ENCODE measurements around the gene CUL2. TPM values are rescaled to one million over a fixed set of nuclear protein-coding genes. Genes with fewer than 3 reads are reported as not detected.

Gene CUL2
- total RNA-seq, 1 donor from 2014 or later: 18.7 TPM

- H3K9me3 ChIP-seq: no peaks in the 10 kb centered on the region
- H3K27me3 ChIP-seq: no peaks in the 10 kb centered on the region
- H3K36me3 ChIP-seq: peaks cover 0 to 14% of the 10 kb centered on the region in 2 donors
- no peaks in the 10 kb centered on the region for H3K4me1 ChIP-seq
- H3K4me3 ChIP-seq: no peak overlapping the region
- intact Hi-C loops (cut with DNase I): no loop called here
- TF ChIP-seq CTCF (IDR thresholded peaks at IDR 0.05) (no peak), POLR2AphosphoS5 (IDR thresholded peaks at IDR 0.05; ENCODE audit: insufficient read depth in 1 of 2, low read depth in 1 of 2) (no peak), POLR2A (IDR thresholded peaks at IDR 0.05) (no peak)
- no peak for DNase-seq (ENCODE audit: extremely low spot score in 2 of 2)
- H3K27ac ChIP-seq: no peak overlapping the region
These were observed 47.4 kb downstream of the CUL2 start for GRCh38 chr10:35042783-35043182.

- intact Hi-C loops (cut with DNase I): no loop called here
These were observed 48.6 kb downstream of the CUL2 start for GRCh38 chr10:35041502-35041879.

GRCh38 chr10:35040760-35041501, 49.2 kb downstream of the CUL2 start:
- Histone ChIP-seq H3K4me3 (no peak overlapping the region), H3K27ac (no peak overlapping the region), H3K9me3 (no peaks in the 10 kb centered on the region), H3K27me3 (no peaks in the 10 kb centered on the region), H3K4me1 (no peaks in the 10 kb centered on the region), H3K36me3 (peaks cover 0 to 14% of the 10 kb centered on the region in 2 donors)
- DNase-seq (ENCODE audit: extremely low spot score in 2 of 2): no peak
- TF ChIP-seq CTCF (IDR thresholded peaks at IDR 0.05) (no peak), POLR2A (IDR thresholded peaks at IDR 0.05) (no peak)
- intact Hi-C loops (cut with DNase I): no loop called here

More at GRCh38 chr10:35041502-35041879, 48.6 kb downstream of the CUL2 start:
- Histone ChIP-seq H3K27ac (no peak overlapping the region), H3K36me3 (peaks cover 0 to 14% of the 10 kb centered on the region in 2 donors), H3K27me3 (no peaks in the 10 kb centered on the region), H3K4me3 (no peak overlapping the region), H3K9me3 (no peaks in the 10 kb centered on the region), H3K4me1 (no peaks in the 10 kb centered on the region)
- no peak for DNase-seq (ENCODE audit: extremely low spot score in 2 of 2)
- TF ChIP-seq CTCF (IDR thresholded peaks at IDR 0.05) (no peak), POLR2A (IDR thresholded peaks at IDR 0.05) (no peak), POLR2AphosphoS5 (IDR thresholded peaks at IDR 0.05; ENCODE audit: insufficient read depth in 1 of 2, low read depth in 1 of 2) (no peak)

GRCh38 chr10:35037104-35037503, 53.0 kb downstream of the CUL2 start:
- Histone ChIP-seq H3K36me3 (peaks cover 0 to 20% of the 10 kb centered on the region in 2 donors), H3K4me3 (no peak overlapping the region), H3K4me1 (no peaks in the 10 kb centered on the region), H3K9me3 (no peaks in the 10 kb centered on the region), H3K27me3 (no peaks in the 10 kb centered on the region), H3K27ac (no peak overlapping the region)
- TF ChIP-seq POLR2A (IDR thresholded peaks at IDR 0.05) (no peak), CTCF (IDR thresholded peaks at IDR 0.05) (no peak), POLR2AphosphoS5 (IDR thresholded peaks at IDR 0.05; ENCODE audit: insufficient read depth in 1 of 2, low read depth in 1 of 2) (no peak)
- DNase-seq (ENCODE audit: extremely low spot score in 2 of 2): no peak
- intact Hi-C loops (cut with DNase I): no loop called here

- DNase-seq (ENCODE audit: extremely low spot score in 2 of 2): no peak
- no peak for TF ChIP-seq POLR2A (IDR thresholded peaks at IDR 0.05)
- no peak for TF ChIP-seq POLR2AphosphoS5 (IDR thresholded peaks at IDR 0.05; ENCODE audit: insufficient read depth in 1 of 2, low read depth in 1 of 2)
- no peak for TF ChIP-seq CTCF (IDR thresholded peaks at IDR 0.05)
- peaks cover 0 to 30% of the 10 kb centered on the region in 2 donors for H3K36me3 ChIP-seq
- no peaks in the 10 kb centered on the region for H3K27me3 ChIP-seq
- H3K9me3 ChIP-seq: no peaks in the 10 kb centered on the region
- intact Hi-C loops (cut with DNase I): no loop called here
- no peak overlapping the region for H3K27ac ChIP-seq
- H3K4me3 ChIP-seq: no peak overlapping the region
- no peaks in the 10 kb centered on the region for H3K4me1 ChIP-seq
These were observed 54.5 kb downstream of the CUL2 start for GRCh38 chr10:35035606-35036005.
